GM12864 (cell line): ENCODE results near the gene TMC1.

Source experiments
- DNase-seq: peaks from one replicate; pipeline ENCODE4 v3.0.0-alpha.2; 2011; ENCODE audit warnings: low read depth
- H3K4me3 ChIP-seq: 2 replicates; pipeline ENCODE4 v1.5.1; 2011; ENCODE audit warnings: mild to moderate bottlenecking, low read depth, low read length, control low read depth
- TF ChIP-seq, protein P1 (sequence below): IDR thresholded peaks from 2 replicates; pipeline ENCODE4 v1.5.1; 2011; ENCODE audit warnings: low read depth, mild to moderate bottlenecking, moderate library complexity, low read length, control low read depth, inconsistent platforms; ENCODE audit errors: missing control alignments

TMC1 gene

DNA sequence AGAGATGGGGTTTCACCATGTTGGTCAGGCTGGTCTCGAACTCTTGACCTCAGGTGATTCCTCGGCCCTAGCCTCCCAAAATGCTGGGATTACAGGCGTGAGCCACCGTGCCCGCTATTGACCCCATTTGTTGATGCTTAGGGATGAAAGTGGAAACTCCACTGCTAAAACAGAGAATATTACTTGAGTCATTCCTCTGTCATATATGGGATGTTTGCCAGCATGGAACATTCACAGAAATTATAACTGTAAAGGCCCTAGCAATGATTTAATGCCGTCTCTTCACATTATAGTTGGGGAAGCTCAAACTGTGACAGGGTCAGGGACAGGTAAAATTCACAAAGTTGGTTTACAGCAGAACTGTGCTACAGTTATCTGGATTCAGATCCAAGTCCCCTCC is 94.5 kb downstream of the TMC1 start:
- DNase-seq = no peak
- TF ChIP-seq, protein P1, sequence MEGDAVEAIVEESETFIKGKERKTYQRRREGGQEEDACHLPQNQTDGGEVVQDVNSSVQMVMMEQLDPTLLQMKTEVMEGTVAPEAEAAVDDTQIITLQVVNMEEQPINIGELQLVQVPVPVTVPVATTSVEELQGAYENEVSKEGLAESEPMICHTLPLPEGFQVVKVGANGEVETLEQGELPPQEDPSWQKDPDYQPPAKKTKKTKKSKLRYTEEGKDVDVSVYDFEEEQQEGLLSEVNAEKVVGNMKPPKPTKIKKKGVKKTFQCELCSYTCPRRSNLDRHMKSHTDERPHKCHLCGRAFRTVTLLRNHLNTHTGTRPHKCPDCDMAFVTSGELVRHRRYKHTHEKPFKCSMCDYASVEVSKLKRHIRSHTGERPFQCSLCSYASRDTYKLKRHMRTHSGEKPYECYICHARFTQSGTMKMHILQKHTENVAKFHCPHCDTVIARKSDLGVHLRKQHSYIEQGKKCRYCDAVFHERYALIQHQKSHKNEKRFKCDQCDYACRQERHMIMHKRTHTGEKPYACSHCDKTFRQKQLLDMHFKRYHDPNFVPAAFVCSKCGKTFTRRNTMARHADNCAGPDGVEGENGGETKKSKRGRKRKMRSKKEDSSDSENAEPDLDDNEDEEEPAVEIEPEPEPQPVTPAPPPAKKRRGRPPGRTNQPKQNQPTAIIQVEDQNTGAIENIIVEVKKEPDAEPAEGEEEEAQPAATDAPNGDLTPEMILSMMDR = no peak
- no peak overlapping the region for H3K4me3 ChIP-seq

DNA sequence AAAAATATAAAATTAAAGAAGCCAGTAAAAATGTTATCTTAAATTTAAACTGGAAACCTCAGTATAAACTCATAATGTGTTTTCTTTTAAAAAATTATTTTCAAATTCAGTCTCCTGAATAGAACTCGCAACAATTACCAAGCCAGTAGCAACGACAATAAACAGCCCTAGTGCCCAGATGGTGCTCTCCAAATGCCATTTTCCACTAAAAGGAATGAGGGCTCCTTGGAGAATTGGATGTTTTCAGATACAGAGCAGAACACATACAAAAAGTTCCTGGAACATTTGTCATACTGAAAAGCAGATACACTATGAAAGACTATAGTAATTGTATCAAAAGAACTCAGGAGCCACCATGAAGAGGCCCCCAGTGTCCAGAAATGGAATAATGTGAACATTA is 97.4 kb downstream of the TMC1 start:
- H3K4me3 ChIP-seq = no peak overlapping the region
- no peak for DNase-seq
- TF ChIP-seq, protein P1 = no peak

DNA sequence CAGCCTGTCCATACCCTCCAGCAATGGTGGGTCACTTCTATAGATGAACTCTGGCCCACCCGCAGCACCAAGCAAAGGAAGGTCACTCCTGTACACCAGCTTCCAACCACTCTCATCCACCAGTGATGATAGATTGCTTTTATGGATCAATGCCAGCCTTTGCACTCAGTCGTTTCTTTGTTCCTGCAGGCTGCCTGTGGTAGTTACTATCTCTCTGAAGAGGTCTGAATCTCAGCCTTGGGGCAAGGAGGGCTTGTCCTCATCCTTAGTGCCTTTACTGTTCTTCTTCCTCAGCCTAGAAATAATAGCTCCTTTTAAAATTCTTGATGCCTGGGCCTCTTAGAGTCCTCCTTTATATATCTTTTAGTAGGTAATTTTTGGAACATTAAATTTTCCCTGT is 100.8 kb downstream of the TMC1 start:
- TF ChIP-seq, protein P1 = no peak
- H3K4me3 ChIP-seq = no peak overlapping the region
- no peak for DNase-seq

DNA sequence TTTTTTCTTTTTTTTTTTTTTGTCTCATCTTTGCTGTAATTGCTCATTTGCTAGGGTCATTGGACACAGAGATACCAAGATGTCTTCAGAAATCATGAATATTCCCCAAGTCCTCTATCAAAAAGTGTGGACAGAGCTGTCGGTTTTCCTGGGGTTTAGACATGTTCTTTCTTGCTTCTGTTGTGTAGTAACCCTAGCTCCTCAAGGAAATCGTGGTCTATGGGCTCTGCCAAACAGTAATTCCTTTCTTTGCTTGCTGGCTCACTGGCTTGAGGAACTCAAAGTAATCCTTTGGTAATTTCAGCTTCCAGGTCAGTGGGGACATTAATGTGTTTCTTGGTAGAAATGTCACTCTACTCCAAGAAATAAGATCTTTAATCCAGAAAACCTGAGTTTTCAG is 101.7 kb downstream of the TMC1 start:
- TF ChIP-seq, protein P1 = no peak
- H3K4me3 ChIP-seq = no peak overlapping the region
- DNase-seq = no peak

DNA sequence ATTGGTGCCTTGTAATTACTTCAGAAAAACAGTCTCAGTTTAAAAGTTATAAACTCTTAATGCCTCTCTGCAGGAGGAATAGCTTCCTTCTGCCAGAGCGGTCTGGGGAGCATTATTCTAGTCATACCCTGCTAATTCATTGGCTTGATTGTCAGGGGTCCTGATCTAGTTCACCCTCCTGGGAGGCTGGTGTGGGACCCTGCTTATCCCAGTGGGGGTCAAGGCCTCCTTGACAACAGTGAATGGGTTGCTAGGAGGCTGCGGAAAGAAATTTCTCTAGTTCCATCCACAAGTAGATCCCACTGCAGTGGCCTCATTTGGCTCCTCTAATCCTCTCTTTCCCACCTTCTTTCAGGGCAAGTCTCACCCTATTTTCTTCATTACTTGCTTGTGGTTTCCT is 105.7 kb downstream of the TMC1 start:
- H3K4me3 ChIP-seq = no peak overlapping the region
- TF ChIP-seq, protein P1 = no peak
- DNase-seq = no peak

DNA sequence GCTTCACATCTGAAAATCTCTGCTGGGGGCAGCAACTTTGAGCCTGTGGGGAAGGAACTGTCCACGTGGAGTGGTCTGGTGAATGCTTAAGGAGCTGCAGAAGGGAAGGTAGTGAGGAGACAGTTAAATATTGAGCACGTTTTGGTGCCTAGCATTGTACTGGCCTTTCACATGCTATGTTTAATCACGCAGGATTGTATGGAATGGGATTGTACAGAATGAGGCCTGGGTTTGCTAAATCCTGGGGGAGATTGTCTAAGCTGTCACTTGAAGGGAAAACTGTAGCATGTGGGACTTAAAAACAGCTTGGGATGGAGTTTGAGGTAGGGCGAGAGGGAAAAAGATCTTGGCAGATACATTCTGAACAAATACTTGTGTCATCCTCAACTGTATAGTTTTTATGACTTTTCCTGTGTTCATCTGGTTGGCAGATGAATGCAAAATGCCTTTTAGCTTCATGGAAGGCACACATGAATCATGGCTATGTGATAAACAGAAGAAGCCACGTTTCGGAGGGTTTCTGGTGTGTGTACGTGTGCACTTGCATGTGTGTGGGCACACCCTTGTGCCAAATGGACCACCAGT is 106.6 kb downstream of the TMC1 start:
- TF ChIP-seq, protein P1 = no peak
- no peak overlapping the region for H3K4me3 ChIP-seq
- no peak for DNase-seq

DNA sequence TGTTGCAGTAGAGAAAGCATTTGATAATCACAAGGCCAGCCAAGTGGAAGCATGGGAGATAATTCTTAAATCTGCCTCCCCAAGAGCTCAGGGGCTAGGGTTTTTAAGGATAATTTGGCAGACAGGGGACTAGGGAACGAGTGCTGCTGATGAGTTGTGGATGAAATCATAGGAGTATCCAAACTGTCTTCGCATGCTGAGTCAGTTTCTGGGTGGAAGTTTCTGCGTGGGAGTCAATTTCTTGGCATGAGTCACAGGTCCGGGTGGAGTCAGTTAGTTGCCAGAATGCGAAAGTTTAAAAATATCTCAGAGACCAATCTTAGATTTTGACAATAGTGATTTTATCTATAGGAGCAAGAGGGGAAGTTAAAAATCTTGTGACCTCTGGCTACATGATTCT is 112.6 kb downstream of the TMC1 start:
- TF ChIP-seq, protein P1 = no peak
- no peak for DNase-seq
- no peak overlapping the region for H3K4me3 ChIP-seq
